WTC11 (cell line): ENCODE data around the gene SMARCC2. TPM values are rescaled to one million over a fixed set of nuclear protein-coding genes. Genes with fewer than 3 reads are reported as not detected.

Source experiments
- ATAC-seq: fragments of 200-7000 bp; cut with Tn5 transposase; 2 replicates; pipeline ENCODE4 v1.10.0; 2021; ENCODE audit warnings: mild to moderate bottlenecking, moderate library complexity
- CTCF ChIA-PET: fragments of 300-600 bp; sonication (Branson Sonifier 250); formaldehyde crosslinking; loops from one replicate; lab custom pipeline; 2021; ENCODE audit warnings: antibody characterized with exemption; lab: Charles Lee
- POLR2A ChIA-PET: fragments of 350-600 bp; sonication (Branson Sonifier 250); formaldehyde crosslinking; loops from one replicate; lab custom pipeline; 2021; ENCODE audit warnings: antibody characterized with exemption; lab: Charles Lee
- DNase-seq: peaks from one replicate; pipeline ENCODE4 v3.0.0; 2021; ENCODE audit warnings: low spot score
- H3K27ac Mint-ChIP-seq: 2 replicates; pipeline ENCODE4 v1.8.0; 2021; ENCODE audit warnings: mixed read lengths
- H3K27me3 Mint-ChIP-seq: 2 replicates; pipeline ENCODE4 v1.8.0; 2021; ENCODE audit warnings: low read depth, mild to moderate bottlenecking, moderate library complexity, mixed read lengths
- H3K36me3 Mint-ChIP-seq: 2 replicates; pipeline ENCODE4 v1.8.0; 2021; ENCODE audit warnings: mixed read lengths
- H3K4me1 Mint-ChIP-seq: 2 replicates; pipeline ENCODE4 v1.8.0; 2022; ENCODE audit warnings: mixed read lengths
- H3K4me3 Mint-ChIP-seq: 2 replicates; pipeline ENCODE4 v1.8.0; 2021; ENCODE audit warnings: mild to moderate bottlenecking, moderate library complexity, mixed read lengths
- H3K9me3 Mint-ChIP-seq: 2 replicates; pipeline ENCODE4 v1.8.0; 2021; ENCODE audit warnings: mixed read lengths
- ATF1 ChIP-seq: sonication (generic); formaldehyde crosslinking; IDR thresholded peaks from 2 replicates; pipeline ENCODE4 v1.8.1; 2023; ENCODE audit warnings: mild to moderate bottlenecking, moderate library complexity, missing genetic modification reagents
- ATF3 ChIP-seq: sonication (generic); formaldehyde crosslinking; conservative IDR thresholded peaks from 2 replicates; pipeline ENCODE4 v1.8.1; 2022; ENCODE audit warnings: mild to moderate bottlenecking, missing genetic modification reagents
- EMX1 ChIP-seq: fragments of 250-450 bp; sonication (Bioruptor Pico); IDR thresholded peaks from 2 replicates; pipeline ENCODE4 v1.8.0; 2021; ENCODE audit warnings: mild to moderate bottlenecking
- ETV6 ChIP-seq: sonication (generic); formaldehyde crosslinking; IDR thresholded peaks from 2 replicates; pipeline ENCODE4 v1.8.1; 2022; ENCODE audit warnings: mild to moderate bottlenecking, missing genetic modification reagents
- GRHL2 ChIP-seq: fragments of 250-450 bp; sonication (Bioruptor Pico); IDR thresholded peaks from 2 replicates; pipeline ENCODE4 v1.8.0; 2022; ENCODE audit warnings: mild to moderate bottlenecking, moderate library complexity; ENCODE audit not compliant: insufficient replicate concordance, severe bottlenecking
- MXD4 ChIP-seq: fragments of 250-450 bp; sonication (Bioruptor Pico); IDR thresholded peaks from 2 replicates; pipeline ENCODE4 v1.8.0; 2021; ENCODE audit warnings: mild to moderate bottlenecking, moderate library complexity, borderline replicate concordance
- NFYB ChIP-seq: sonication (generic); formaldehyde crosslinking; conservative IDR thresholded peaks from 2 replicates; pipeline ENCODE4 v1.8.0; 2022; ENCODE audit warnings: low read depth, missing genetic modification reagents
- OVOL2 ChIP-seq: fragments of 250-450 bp; sonication (Bioruptor Pico); IDR thresholded peaks from 2 replicates; pipeline ENCODE4 v1.9.0; 2021; ENCODE audit warnings: mild to moderate bottlenecking, borderline replicate concordance
- RELA ChIP-seq: sonication (generic); formaldehyde crosslinking; IDR thresholded peaks from 2 replicates; pipeline ENCODE4 v1.8.1; 2022; ENCODE audit warnings: missing genetic modification reagents, mild to moderate bottlenecking, borderline replicate concordance
- SMAD4 ChIP-seq: sonication (generic); formaldehyde crosslinking; IDR thresholded peaks from 2 replicates; pipeline ENCODE4 v1.8.0; 2022; ENCODE audit warnings: mild to moderate bottlenecking, missing genetic modification reagents
- TEAD1 ChIP-seq: sonication (generic); formaldehyde crosslinking; IDR thresholded peaks from 2 replicates; pipeline ENCODE4 v1.8.0; 2022; ENCODE audit warnings: mild to moderate bottlenecking, missing genetic modification reagents
- TEAD4 ChIP-seq: sonication (generic); formaldehyde crosslinking; IDR thresholded peaks from 2 replicates; pipeline ENCODE4 v1.8.0; 2022; ENCODE audit warnings: mild to moderate bottlenecking, missing genetic modification reagents
- ZBTB43 ChIP-seq: sonication (generic); formaldehyde crosslinking; IDR thresholded peaks from 2 replicates; pipeline ENCODE4 v1.8.1; 2023; ENCODE audit warnings: mild to moderate bottlenecking, missing genetic modification reagents
- ZNF232 ChIP-seq: sonication (generic); formaldehyde crosslinking; IDR thresholded peaks from 2 replicates; pipeline ENCODE4 v1.8.0; 2022; ENCODE audit warnings: mild to moderate bottlenecking, missing genetic modification reagents
- total RNA-seq: library from RNA; stranded (reverse); gene quantifications from 3 replicates; pipeline ENCODE4 v1.2.3, GENCODE V29; 2021
- TF ChIP-seq, protein P1 (sequence below): sonication (generic); formaldehyde crosslinking; IDR thresholded peaks from 2 replicates; pipeline ENCODE4 v1.8.1; 2022; ENCODE audit warnings: mild to moderate bottlenecking, missing genetic modification reagents, moderate library complexity, borderline replicate concordance
- TF ChIP-seq, protein P2 (sequence below): sonication (generic); formaldehyde crosslinking; IDR thresholded peaks from 2 replicates; pipeline ENCODE4 v1.8.0; 2022; ENCODE audit warnings: missing genetic modification reagents
- TF ChIP-seq, protein P3 (sequence below): sonication (generic); formaldehyde crosslinking; IDR thresholded peaks from 2 replicates; pipeline ENCODE4 v1.8.0; 2022; ENCODE audit warnings: mild to moderate bottlenecking, missing genetic modification reagents
- TF ChIP-seq, protein P4 (sequence below): fragments of 250-450 bp; sonication (Bioruptor Pico); IDR thresholded peaks from 2 replicates; pipeline ENCODE4 v2.1.2; 2022; ENCODE audit warnings: mild to moderate bottlenecking, moderate library complexity
- TF ChIP-seq, protein P5 (sequence below): sonication (generic); formaldehyde crosslinking; IDR thresholded peaks from 2 replicates; pipeline ENCODE4 v1.8.1; 2023; ENCODE audit warnings: mild to moderate bottlenecking, missing genetic modification reagents

The SMARCC2 gene
- total RNA-seq, 1 experiment from 2014 or later: 76.8 TPM

DNA sequence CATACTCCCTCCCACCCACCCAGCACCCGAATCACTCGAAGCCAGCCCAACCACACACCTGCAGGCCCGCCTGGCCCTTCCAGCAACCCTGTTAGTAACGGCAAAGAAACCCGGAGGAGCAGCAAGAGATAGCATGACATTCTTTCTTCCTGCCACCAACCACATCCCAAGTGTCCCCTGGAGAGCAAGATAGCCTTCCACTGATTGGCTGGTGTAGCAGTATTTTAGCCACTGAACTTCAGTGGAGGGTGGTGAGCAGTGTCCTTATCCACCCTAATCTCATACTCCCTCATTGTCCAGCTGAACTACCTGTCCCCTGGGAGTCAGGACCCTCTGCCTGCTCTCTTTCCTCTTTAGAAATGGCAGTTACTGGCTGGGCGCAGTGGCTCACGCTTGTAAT lies 39.8 kb upstream of the SMARCC2 start:
- Mint-ChIP-seq H3K27me3 (peaks cover 14% of the 10 kb centered on the region), H3K4me1 (peaks cover 15% of the 10 kb centered on the region), H3K9me3 (no peaks in the 10 kb centered on the region), H3K27ac (no peak overlapping the region), H3K36me3 (peaks cover 5% of the 10 kb centered on the region; the same call in 1 of the 2 replicates), H3K4me3 (no peak overlapping the region)
- DNase-seq: no peak
- CTCF ChIA-PET: no interaction called here
- no peak for ATAC-seq
- TF ChIP-seq TEAD1 (CRISPR knock-in tag) (no peak), TEAD4 (no peak), ZBTB43 (CRISPR knock-in tag) (no peak), GRHL2 (CRISPR knock-in tag) (no peak), ZNF232 (no peak), OVOL2 (CRISPR knock-in tag) (no peak), ATF1 (CRISPR knock-in tag) (no peak), NFYB (CRISPR knock-in tag) (no peak), ETV6 (no peak), ATF3 (CRISPR knock-in tag) (no peak), RELA (CRISPR knock-in tag) (no peak), SMAD4 (CRISPR knock-in tag) (no peak), EMX1 (no peak), MXD4 (no peak)
- TF ChIP-seq, protein P1, sequence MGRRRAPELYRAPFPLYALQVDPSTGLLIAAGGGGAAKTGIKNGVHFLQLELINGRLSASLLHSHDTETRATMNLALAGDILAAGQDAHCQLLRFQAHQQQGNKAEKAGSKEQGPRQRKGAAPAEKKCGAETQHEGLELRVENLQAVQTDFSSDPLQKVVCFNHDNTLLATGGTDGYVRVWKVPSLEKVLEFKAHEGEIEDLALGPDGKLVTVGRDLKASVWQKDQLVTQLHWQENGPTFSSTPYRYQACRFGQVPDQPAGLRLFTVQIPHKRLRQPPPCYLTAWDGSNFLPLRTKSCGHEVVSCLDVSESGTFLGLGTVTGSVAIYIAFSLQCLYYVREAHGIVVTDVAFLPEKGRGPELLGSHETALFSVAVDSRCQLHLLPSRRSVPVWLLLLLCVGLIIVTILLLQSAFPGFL (CRISPR knock-in tag): no peak
- TF ChIP-seq, protein P2, sequence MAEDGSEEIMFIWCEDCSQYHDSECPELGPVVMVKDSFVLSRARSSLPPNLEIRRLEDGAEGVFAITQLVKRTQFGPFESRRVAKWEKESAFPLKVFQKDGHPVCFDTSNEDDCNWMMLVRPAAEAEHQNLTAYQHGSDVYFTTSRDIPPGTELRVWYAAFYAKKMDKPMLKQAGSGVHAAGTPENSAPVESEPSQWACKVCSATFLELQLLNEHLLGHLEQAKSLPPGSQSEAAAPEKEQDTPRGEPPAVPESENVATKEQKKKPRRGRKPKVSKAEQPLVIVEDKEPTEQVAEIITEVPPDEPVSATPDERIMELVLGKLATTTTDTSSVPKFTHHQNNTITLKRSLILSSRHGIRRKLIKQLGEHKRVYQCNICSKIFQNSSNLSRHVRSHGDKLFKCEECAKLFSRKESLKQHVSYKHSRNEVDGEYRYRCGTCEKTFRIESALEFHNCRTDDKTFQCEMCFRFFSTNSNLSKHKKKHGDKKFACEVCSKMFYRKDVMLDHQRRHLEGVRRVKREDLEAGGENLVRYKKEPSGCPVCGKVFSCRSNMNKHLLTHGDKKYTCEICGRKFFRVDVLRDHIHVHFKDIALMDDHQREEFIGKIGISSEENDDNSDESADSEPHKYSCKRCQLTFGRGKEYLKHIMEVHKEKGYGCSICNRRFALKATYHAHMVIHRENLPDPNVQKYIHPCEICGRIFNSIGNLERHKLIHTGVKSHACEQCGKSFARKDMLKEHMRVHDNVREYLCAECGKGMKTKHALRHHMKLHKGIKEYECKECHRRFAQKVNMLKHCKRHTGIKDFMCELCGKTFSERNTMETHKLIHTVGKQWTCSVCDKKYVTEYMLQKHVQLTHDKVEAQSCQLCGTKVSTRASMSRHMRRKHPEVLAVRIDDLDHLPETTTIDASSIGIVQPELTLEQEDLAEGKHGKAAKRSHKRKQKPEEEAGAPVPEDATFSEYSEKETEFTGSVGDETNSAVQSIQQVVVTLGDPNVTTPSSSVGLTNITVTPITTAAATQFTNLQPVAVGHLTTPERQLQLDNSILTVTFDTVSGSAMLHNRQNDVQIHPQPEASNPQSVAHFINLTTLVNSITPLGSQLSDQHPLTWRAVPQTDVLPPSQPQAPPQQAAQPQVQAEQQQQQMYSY (CRISPR knock-in tag): no peak
- TF ChIP-seq, protein P3, sequence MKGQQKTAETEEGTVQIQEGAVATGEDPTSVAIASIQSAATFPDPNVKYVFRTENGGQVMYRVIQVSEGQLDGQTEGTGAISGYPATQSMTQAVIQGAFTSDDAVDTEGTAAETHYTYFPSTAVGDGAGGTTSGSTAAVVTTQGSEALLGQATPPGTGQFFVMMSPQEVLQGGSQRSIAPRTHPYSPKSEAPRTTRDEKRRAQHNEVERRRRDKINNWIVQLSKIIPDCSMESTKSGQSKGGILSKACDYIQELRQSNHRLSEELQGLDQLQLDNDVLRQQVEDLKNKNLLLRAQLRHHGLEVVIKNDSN (CRISPR knock-in tag): no peak
- TF ChIP-seq, protein P4, sequence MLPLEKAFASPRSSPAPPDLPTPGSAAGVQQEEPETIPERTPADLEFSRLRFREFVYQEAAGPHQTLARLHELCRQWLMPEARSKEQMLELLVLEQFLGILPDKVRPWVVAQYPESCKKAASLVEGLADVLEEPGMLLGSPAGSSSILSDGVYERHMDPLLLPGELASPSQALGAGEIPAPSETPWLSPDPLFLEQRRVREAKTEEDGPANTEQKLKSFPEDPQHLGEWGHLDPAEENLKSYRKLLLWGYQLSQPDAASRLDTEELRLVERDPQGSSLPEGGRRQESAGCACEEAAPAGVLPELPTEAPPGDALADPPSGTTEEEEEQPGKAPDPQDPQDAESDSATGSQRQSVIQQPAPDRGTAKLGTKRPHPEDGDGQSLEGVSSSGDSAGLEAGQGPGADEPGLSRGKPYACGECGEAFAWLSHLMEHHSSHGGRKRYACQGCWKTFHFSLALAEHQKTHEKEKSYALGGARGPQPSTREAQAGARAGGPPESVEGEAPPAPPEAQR (CRISPR knock-in tag): no peak
- TF ChIP-seq, protein P5, sequence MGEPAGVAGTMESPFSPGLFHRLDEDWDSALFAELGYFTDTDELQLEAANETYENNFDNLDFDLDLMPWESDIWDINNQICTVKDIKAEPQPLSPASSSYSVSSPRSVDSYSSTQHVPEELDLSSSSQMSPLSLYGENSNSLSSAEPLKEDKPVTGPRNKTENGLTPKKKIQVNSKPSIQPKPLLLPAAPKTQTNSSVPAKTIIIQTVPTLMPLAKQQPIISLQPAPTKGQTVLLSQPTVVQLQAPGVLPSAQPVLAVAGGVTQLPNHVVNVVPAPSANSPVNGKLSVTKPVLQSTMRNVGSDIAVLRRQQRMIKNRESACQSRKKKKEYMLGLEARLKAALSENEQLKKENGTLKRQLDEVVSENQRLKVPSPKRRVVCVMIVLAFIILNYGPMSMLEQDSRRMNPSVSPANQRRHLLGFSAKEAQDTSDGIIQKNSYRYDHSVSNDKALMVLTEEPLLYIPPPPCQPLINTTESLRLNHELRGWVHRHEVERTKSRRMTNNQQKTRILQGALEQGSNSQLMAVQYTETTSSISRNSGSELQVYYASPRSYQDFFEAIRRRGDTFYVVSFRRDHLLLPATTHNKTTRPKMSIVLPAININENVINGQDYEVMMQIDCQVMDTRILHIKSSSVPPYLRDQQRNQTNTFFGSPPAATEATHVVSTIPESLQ: no peak
- POLR2A ChIA-PET: no interaction called here
